ENCODE measurements around the gene EPN2. TPM values are rescaled to one million over a fixed set of nuclear protein-coding genes. Genes with fewer than 3 reads are reported as not detected.
"Not testable (repeated sequence)": the region's sequence is repeated elsewhere in the genome, so short reads cannot be mapped to it uniquely, and the experiment has no call there.

The EPN2 gene
- total RNA-seq, 1 experiment from 2014 or later, result 10.4 TPM

DNA sequence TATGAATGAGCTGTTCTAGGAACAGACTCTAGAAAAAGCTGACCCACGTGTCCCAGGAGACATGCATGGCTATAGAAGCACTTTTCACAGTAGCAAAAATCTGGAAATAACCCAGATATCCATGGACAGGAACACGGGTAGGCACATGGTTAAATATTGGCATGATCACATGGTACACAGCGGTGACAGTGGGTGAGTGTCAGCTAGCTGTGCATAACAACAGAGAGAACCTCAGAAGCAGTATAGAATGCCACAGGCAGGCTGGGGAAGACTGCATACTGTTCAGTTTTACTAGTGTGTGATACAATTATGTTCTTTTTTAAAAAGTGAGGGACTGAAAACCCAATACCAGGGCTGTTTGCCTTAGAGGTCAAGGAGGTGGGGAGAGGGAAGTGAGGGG lies 31.4 kb downstream of the EPN2 start:
- no peak for DNase-seq (ENCODE audit: low spot score)

DNA sequence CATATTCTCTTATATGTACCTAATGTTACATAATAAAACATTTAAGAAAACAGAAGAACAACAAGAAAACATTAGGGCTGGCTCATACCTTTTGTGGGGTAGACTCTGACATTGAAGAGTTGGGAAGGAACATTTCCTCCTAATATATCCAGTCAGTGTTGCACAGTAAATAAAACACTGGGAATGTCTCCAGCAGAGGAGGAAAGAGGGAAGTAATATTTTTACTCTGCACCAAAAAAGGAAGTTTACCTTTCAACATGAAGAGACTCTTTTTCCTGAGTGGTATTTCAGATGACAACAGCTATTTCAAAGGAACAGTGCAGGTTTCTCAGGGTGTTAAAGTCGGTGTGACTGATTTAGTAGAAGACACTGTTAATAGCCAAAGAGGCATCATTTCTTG lies 31.9 kb downstream of the EPN2 start:
- no peak for DNase-seq (ENCODE audit: low spot score)

- no peak for DNase-seq (ENCODE audit: low spot score)
Observed at GRCh38 chr17:19269641-19270040, 32.5 kb downstream of the EPN2 start.

DNA sequence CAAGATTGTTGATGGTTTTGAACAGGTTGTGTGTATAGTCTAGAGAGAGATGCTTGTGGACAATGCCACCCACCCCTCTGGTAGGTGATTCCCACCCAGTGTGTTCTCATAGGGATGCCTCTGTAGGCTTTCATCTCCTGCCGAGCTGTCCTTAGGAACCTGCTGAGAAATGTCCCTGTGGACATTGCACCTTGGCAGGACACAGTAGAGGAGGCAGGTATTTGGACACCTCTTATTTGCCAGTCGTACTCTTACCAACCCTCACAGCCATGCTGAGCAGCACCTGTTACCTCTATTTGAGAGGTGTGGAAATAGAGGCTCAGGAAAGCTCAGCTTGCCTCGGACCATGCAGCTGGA lies 33.2 kb downstream of the EPN2 start:
- DNase-seq (ENCODE audit: low spot score), result no peak

DNA sequence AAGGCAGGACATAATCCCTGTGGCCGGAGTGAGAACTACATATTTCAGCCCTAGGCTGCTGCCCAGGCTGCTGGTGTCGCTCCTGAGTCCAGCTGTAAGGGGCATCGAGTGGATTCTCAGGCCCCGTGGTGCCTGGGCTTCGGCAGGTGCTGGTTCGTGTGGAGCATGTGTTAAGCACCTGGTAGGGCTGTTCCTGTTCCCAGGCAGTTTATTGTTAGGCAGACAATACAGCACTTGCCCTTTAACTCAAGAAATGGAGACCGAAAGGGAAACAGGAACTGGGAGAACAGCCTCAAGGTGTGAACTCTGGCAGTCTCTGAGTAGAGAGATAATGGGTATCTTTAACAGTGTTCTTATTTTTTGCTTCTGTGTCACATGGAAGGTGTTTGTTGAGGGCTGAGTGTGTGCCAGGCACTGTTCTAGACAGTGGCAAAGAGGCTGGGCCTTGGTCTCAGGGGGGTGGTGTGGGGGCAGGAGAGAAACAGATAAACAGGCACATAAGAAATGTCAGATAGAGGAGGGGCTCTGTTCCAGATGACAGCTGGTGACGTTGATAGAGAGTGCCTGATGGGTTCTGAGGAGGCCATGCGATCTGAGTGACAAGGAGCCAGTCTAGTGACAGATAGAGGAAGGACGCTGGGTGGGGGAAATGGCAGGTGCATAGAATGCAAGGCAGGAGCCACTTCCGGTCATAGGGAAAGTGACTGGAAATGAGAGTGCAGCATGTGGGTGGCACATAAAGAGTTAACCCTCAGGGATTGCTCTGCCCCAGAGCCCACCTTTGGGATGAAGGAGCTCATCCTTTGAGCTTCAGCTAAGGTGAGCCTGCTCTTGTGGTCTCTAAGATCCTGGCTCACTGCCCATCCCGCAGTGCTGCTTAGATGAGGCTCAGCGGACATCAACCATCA lies 33.8 kb downstream of the EPN2 start:
- no peak for DNase-seq (ENCODE audit: low spot score)

- DNase-seq (ENCODE audit: low spot score), result no peak
Observed at GRCh38 chr17:19271780-19272357, 34.7 kb downstream of the EPN2 start.

DNA sequence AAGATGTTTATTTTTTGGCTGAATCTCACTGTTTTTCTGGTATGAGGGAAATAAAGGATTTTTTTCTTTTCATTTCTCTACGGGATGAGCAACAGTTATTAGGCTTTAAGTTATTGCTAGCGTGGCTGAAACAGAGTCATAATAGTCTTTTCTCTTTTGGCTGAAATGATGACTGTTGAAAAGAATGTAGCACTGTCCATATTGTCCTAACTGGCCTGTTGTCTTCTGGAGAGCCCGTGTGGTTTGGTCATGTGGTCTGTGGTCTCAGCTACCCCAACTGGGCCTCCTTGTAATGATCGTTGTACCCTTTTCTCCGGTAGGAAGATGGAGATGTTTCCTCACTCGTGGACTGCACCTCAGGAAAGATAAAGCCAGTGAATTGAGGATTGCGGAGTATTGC lies 36.6 kb downstream of the EPN2 start:
- DNase-seq (ENCODE audit: low spot score), result no peak

DNA sequence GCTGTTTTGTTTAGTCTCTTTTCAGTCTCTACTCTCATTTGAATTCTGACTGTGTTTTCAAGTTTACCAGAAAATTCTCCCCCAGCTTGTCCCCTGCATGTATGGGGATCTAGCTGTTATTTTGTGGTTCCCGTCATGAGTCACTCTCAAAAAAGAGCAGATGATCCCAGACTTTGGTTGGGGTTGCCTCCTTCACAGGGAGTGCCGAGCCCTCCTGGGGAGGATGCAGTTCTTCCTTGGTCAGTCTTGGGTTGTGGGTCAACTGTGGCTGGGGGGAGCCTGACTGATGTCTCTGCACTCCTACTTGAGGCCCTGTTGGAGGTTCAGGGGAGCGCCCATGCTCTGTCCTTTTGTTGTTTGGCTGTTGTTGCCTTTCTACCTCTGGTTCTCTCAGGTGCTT lies 37.7 kb downstream of the EPN2 start:
- no peak for DNase-seq (ENCODE audit: low spot score)

GRCh38 chr17:19275457-19276127 lies 38.4 kb downstream of the EPN2 start:
- DNase-seq (ENCODE audit: low spot score), result no peak

- not testable (repeated sequence) for DNase-seq (ENCODE audit: low spot score)
Observed at GRCh38 chr17:19278284-19278683, 41.1 kb downstream of the EPN2 start.

DNA sequence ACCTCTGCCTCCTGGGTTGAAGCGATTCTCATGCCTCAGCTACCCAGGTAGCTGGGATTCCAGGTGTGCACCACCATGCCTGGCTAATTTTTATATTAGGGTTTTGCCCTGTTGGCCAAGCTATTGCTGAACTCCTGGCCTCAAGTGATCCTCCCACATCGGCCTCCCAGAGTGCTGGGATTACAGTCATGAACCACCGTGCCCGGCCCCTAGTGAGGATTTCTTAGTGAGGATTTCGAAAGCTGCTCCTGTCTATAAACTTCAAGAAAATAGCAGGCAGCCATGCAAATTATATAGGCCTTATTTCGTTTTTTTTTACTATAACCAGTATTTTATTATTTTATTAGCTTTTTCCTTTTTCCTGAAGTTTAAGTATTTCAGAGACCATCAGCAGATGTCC lies 41.6 kb downstream of the EPN2 start:
- no peak for DNase-seq (ENCODE audit: low spot score)

- no peak for DNase-seq (ENCODE audit: low spot score)
Observed at GRCh38 chr17:19281161-19281560, 44.0 kb downstream of the EPN2 start.

DNA sequence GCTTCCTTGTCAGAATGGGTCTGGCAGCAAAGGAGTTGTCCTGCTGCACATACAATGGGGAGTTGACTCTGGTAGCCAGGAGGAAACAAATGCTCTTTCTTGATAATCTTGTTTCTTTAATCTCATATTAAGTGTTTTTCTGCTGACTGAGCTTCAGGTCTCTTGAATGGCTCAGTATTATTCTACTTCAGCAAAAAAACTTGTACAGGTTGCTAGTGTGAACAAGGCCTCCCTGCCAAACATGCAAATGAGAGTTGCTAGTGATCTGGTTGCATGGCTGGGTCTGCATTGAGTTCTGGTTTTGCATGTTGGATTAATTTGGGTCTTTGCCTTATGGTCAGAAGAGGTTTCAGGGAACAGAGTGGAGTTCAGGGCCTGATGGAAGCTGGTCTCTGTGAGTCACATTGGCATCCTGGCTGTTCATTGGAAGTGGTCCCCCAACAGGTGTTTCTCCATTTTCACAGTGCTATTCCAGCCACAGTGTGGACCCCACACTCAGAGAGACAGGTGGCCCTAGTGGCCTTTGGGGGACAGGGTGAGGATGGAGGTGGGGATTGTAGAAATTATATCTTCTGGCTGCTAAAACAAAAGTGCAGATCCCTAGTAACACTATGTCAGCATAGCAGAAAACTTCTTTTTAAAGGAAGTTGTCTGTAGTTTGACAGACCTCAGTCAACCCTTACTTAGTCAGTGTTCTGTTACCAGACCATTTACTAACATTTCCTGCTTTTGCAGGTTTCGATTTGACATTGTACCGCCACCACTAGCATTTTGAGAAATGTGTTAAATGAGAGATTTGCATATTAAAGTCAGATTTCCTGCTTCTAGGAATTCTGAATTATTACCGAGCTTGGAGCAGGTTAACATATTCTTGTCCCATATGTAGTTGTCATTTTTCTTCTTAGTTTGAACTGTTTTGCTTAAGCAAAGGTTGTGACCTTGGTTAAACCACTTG lies 47.1 kb downstream of the EPN2 start:
- no peak for DNase-seq (ENCODE audit: low spot score)

- no peak for DNase-seq (ENCODE audit: low spot score)
Observed at GRCh38 chr17:19285213-19285900, 48.2 kb downstream of the EPN2 start.

- no peak for DNase-seq (ENCODE audit: low spot score)
Observed at GRCh38 chr17:19286751-19287341, 49.7 kb downstream of the EPN2 start.

GRCh38 chr17:19287651-19288050 lies 50.5 kb downstream of the EPN2 start:
- no peak for DNase-seq (ENCODE audit: low spot score)

DNA sequence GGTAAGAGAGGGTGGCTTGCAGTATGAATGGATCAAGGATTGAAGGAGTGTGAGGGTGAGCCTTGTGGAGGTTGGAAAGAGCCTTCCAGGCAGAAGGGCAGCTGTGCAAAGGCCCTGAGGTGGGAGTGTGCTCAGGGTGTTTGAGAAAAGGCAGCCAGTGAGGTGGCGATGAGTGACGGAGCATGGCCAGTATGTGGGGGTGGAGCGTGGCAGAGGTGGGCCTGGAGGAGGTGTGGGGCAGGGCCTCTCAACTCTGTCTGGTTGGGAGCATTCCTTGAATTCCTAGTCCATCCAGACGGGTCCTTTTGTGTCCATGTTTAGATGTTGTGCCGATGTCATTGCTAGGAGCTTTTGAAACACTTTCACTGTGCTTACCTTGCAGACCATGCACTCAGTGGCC lies 51.3 kb downstream of the EPN2 start:
- peak; percentile 30 for DNase-seq (ENCODE audit: low spot score)

DNA sequence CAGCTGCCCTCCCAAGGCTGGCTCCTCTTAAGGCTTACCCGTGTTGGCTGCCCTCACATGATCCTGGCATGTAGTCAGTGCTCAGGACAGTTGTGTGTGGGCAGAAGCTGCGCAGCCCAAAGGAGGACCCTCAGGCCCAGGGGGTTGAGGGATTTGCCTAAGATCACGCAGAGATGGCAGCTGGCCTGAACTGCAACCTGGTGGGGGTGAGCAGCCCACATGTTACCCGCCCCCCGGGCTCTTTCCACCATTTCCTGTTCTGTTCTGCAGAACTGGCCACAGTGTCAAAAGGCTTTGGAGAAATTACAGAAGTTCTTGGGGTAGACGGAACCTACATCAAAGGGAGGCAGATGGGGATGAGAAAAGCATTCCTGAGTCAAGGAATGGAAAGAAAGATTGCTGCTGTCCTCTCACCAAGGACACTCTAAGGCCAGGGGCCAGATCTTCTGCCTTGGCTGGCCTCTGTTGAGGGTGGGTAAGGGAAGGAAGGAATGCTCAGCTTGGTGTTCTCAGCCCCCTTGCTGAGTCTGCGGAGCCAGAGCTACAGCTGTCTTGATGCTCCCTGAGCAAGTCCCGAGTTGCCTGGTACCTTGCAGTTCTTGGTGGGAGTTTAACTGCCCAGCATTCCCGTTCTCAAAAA lies 53.0 kb downstream of the EPN2 start:
- no peak for DNase-seq (ENCODE audit: low spot score)

- no peak for DNase-seq (ENCODE audit: low spot score)
Observed at GRCh38 chr17:19291646-19292376, 54.6 kb downstream of the EPN2 start.

DNA sequence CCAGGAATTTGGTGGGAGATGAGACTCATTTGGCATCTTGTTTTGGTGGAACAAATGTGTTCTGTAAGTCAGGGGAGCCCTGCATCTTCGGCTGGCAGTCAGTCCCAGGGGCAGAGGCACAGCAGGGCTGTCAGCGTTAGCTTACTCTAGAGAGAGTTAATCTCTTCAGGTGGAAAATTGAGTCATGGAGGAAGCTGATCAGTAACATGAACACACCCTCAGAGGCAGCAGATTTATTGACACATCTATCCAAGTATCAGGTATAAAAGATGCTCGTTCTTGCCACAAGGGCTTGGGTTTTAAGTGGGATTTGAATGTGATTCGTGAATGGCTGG lies 55.2 kb downstream of the EPN2 start:
- no peak for DNase-seq (ENCODE audit: low spot score)

Measured in A172 (cell line).